22Rv1 (cell line): ENCODE data around the gene NINJ2.

Source experiments
- CTCF ChIP-seq: fragments of 450-650 bp; IDR thresholded peaks from 2 replicates; pipeline ENCODE4 v1.5.1; 2017; ENCODE audit warnings: mild to moderate bottlenecking
- ZFX ChIP-seq: fragments of 450-650 bp; IDR thresholded peaks from 2 replicates; pipeline ENCODE4 v1.6.1; 2017; ENCODE audit warnings: antibody characterized with exemption, borderline replicate concordance

- TF ChIP-seq CTCF (no peak), ZFX (no peak)
Observed at GRCh38 chr12:644818-645552, 18.3 kb downstream of the NINJ2 start.
